ENCODE results near the gene AP5M1. TPM values are rescaled to one million over a fixed set of nuclear protein-coding genes. Genes with fewer than 3 reads are reported as not detected.
A peak's percentile ranks its signal among the peaks of the same experiment; 100 is the strongest.

AP5M1 gene
- total and polyA plus RNA-seq, 2 experiments from 2014 or later: 35.6 to 37.4 TPM

DNA sequence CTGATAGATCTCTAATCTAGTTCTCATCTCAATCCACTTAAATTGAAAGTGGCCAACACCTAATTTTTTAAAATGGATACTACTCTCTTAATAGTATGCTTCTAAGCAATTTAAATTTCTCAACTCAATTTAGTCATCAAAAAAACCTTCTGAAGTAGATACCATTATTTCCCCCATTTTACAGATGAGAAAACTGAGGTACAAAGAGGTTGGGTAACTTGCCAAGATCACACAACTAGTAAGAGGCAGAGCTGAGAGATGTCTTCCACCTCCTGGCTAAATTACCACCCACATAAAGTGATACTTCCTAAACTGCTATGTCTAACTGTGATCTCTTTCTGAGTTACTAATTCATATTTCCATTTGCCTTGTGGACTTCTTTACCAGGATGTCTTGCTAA is 6.7 kb upstream of the AP5M1 start:
- H3K79me2 ChIP-seq (ENCODE audit: insufficient read depth): peaks cover 100% of the 10 kb centered on the region
- no peak overlapping the region for H3K4me2 ChIP-seq (ENCODE audit: unreplicated experiment)
- H2AFZ ChIP-seq: no peak overlapping the region
- no peaks in the 10 kb centered on the region for H3K9me3 ChIP-seq (ENCODE audit: low read depth)
- H3K4me1 ChIP-seq (ENCODE audit: insufficient read depth): peaks cover 14% of the 10 kb centered on the region
- H4K20me1 ChIP-seq (ENCODE audit: insufficient read depth): peaks cover 15% of the 10 kb centered on the region; the same call in 1 of the 2 replicates
- H3K9me2 ChIP-seq (ENCODE audit: insufficient read depth): no peaks in the 10 kb centered on the region
- no peak overlapping the region for H3K4me3 ChIP-seq
- peaks cover 4% of the 10 kb centered on the region; the same call in 1 of the 2 replicates for H3F3A ChIP-seq (ENCODE audit: insufficient read depth)
- H3K27ac ChIP-seq: no peak overlapping the region
- TF ChIP-seq EZH2phosphoT487 (IDR thresholded peaks at IDR 0.05; ENCODE audit: insufficient read depth, low read depth): no peak
- no peak for TF ChIP-seq EZH2 (IDR thresholded peaks at IDR 0.05; ENCODE audit: insufficient read depth, poor library complexity, severe bottlenecking)
- in situ Hi-C loops (cut with MboI): no loop called here
- H3K27me3 ChIP-seq (replicated peaks; ENCODE audit: insufficient read depth): no peaks in the 10 kb centered on the region
- no peak overlapping the region for H3K9ac ChIP-seq
- DNase-seq: no peak
- H3K36me3 ChIP-seq (ENCODE audit: low read depth): no peaks in the 10 kb centered on the region

DNA sequence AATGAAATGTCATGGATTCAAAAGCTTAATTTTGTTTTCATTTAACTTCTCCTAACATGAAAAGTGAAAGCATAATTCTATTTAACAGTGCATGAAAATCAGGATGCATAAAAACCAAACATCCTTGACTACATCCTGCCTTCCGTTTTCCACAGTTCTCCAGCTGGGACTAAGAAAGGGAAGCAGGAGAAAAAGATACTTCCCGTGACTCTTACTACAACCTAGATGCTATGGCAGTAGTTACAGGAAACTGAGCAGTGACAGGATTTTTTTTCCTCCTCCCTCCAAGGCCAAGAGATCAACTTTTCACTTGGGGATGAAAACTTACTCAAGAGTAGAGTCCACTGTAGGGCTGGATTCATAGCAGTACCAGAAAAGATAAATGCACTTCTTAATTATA is 2.7 kb upstream of the AP5M1 start:
- in situ Hi-C loops (cut with MboI): no loop called here
- Histone ChIP-seq H3K27me3 (replicated peaks; ENCODE audit: insufficient read depth) (no peaks in the 10 kb centered on the region), H3K9me2 (ENCODE audit: insufficient read depth) (no peaks in the 10 kb centered on the region), H4K20me1 (ENCODE audit: insufficient read depth) (no peaks in the 10 kb centered on the region), H3K9ac (peak overlapping the region; percentile 41), H3K4me3 (peak overlapping the region; percentile 45), H2AFZ (peak overlapping the region; percentile 41), H3K4me2 (ENCODE audit: unreplicated experiment) (peak overlapping the region; percentile 96), H3K79me2 (ENCODE audit: insufficient read depth) (peaks cover 96% of the 10 kb centered on the region), H3K9me3 (ENCODE audit: low read depth) (no peaks in the 10 kb centered on the region), H3K36me3 (ENCODE audit: low read depth) (no peaks in the 10 kb centered on the region), H3K27ac (peak overlapping the region; percentile 26), H3K4me1 (ENCODE audit: insufficient read depth) (peaks cover 16% of the 10 kb centered on the region), H3F3A (ENCODE audit: insufficient read depth) (peaks cover 13% of the 10 kb centered on the region)
- WGBS, 2 experiments (ENCODE audit: low coverage in 1 of 2, low lambda C conversion rate in 2 of 2, missing lambda C conversion rate in 2 of 2): 16 to 21% methylated on average over 2 of the region's 2 CpGs
- TF ChIP-seq EZH2 (IDR thresholded peaks at IDR 0.05; ENCODE audit: insufficient read depth, poor library complexity, severe bottlenecking): no peak
- no peak for TF ChIP-seq EZH2phosphoT487 (IDR thresholded peaks at IDR 0.05; ENCODE audit: insufficient read depth, low read depth)
- peak; percentile 36 for DNase-seq

GRCh38 chr14:57273236-57273635 is 4.5 kb downstream of the AP5M1 start:
- 98 to 100% methylated on average over 1 of the region's 1 CpG for WGBS, 2 experiments (ENCODE audit: low coverage in 1 of 2, low lambda C conversion rate in 2 of 2, missing lambda C conversion rate in 2 of 2)
- Histone ChIP-seq H3K27ac (no peak overlapping the region), H3K36me3 (ENCODE audit: low read depth) (peaks cover 36% of the 10 kb centered on the region), H3K4me2 (ENCODE audit: unreplicated experiment) (no peak overlapping the region), H3K4me1 (ENCODE audit: insufficient read depth) (0 out of 2 replicates have a peak, but pooled peaks cover 6% of the 10 kb centered on the region), H3F3A (ENCODE audit: insufficient read depth) (peaks cover 9% of the 10 kb centered on the region; the same call in 1 of the 2 replicates), H3K9me3 (ENCODE audit: low read depth) (no peaks in the 10 kb centered on the region), H4K20me1 (ENCODE audit: insufficient read depth) (no peaks in the 10 kb centered on the region), H2AFZ (no peak overlapping the region), H3K79me2 (ENCODE audit: insufficient read depth) (peaks cover 88% of the 10 kb centered on the region), H3K9ac (no peak overlapping the region), H3K4me3 (no peak overlapping the region), H3K9me2 (ENCODE audit: insufficient read depth) (no peaks in the 10 kb centered on the region), H3K27me3 (replicated peaks; ENCODE audit: insufficient read depth) (no peaks in the 10 kb centered on the region)
- DNase-seq: no peak
- in situ Hi-C loops (cut with MboI): no loop called here
- TF ChIP-seq EZH2phosphoT487 (IDR thresholded peaks at IDR 0.05; ENCODE audit: insufficient read depth, low read depth) (no peak), EZH2 (IDR thresholded peaks at IDR 0.05; ENCODE audit: insufficient read depth, poor library complexity, severe bottlenecking) (no peak)

- Histone ChIP-seq H3K9ac (no peak overlapping the region), H3K9me3 (ENCODE audit: low read depth) (no peaks in the 10 kb centered on the region), H3K27me3 (replicated peaks; ENCODE audit: insufficient read depth) (no peaks in the 10 kb centered on the region), H3F3A (ENCODE audit: insufficient read depth) (peaks cover 4% of the 10 kb centered on the region; the same call in 1 of the 2 replicates), H3K4me2 (ENCODE audit: unreplicated experiment) (no peak overlapping the region), H3K9me2 (ENCODE audit: insufficient read depth) (no peaks in the 10 kb centered on the region), H3K79me2 (ENCODE audit: insufficient read depth) (peaks cover 79% of the 10 kb centered on the region), H4K20me1 (ENCODE audit: insufficient read depth) (no peaks in the 10 kb centered on the region), H3K27ac (no peak overlapping the region), H3K4me3 (no peak overlapping the region), H3K4me1 (ENCODE audit: insufficient read depth) (0 out of 2 replicates have a peak, but pooled peaks cover 6% of the 10 kb centered on the region), H2AFZ (no peak overlapping the region), H3K36me3 (ENCODE audit: low read depth) (peaks cover 36% of the 10 kb centered on the region)
- TF ChIP-seq EZH2phosphoT487 (IDR thresholded peaks at IDR 0.05; ENCODE audit: insufficient read depth, low read depth): no peak
- no peak for TF ChIP-seq EZH2 (IDR thresholded peaks at IDR 0.05; ENCODE audit: insufficient read depth, poor library complexity, severe bottlenecking)
- in situ Hi-C loops (cut with MboI): no loop called here
- WGBS, 2 experiments (ENCODE audit: low coverage in 1 of 2, low lambda C conversion rate in 2 of 2, missing lambda C conversion rate in 2 of 2): 91 to 93% methylated on average over 2 of the region's 2 CpGs
- DNase-seq: no peak
These were observed 5.8 kb downstream of the AP5M1 start for GRCh38 chr14:57274551-57274950.

All from GM23248 (cell line).